ENCODE results near the gene HLF. TPM values are rescaled to one million over a fixed set of nuclear protein-coding genes. Genes with fewer than 3 reads are reported as not detected.

The HLF gene
- total and polyA plus RNA-seq, 2 of the 4 experiments (the other 2 are of a cell fraction) = 0.18 TPM; not detected in 1

GRCh38 chr17:55216888-55217287, 47.9 kb upstream of the HLF start:
- no peak overlapping the region for H3K4ac ChIP-seq (ENCODE audit: low read depth, low read length)
- no CpG with 5 or more reads among the region's 3 CpGs for WGBS, 2 experiments (ENCODE audit: extremely low coverage in 2 of 2, insufficient read length in 1 of 2)
- H4K8ac ChIP-seq (ENCODE audit: low read depth in 2 of 2, low read length in 2 of 2) = no peak overlapping the region
- no peaks in the 10 kb centered on the region; the same call in 1 of the 2 replicates for H3K27me3 ChIP-seq (ENCODE audit: control insufficient read depth, insufficient read depth, low read length)
- H3K23ac ChIP-seq (ENCODE audit: low read depth, low read length) = no peak overlapping the region
- no peaks in the 10 kb centered on the region for H3K9me3 ChIP-seq (ENCODE audit: control insufficient read depth, insufficient read depth, low read length)
- no peak overlapping the region for H2BK120ac ChIP-seq (ENCODE audit: low read depth, low read length)
- dilution Hi-C loops (cut with HindIII; ENCODE audit: low sequenced_read_pairs, unreplicated experiment) = no loop called here
- no peak overlapping the region for H3K56ac ChIP-seq (ENCODE audit: extremely low read depth, insufficient read depth, low read length)
- no peak overlapping the region for H2AK5ac ChIP-seq (ENCODE audit: low read depth, low read length)
- ATAC-seq (ENCODE audit: low read depth) (no peak), DNase-seq (no peak)
- H3K4me3 ChIP-seq (ENCODE audit: insufficient read depth, low read depth, low read length) = no peak overlapping the region
- no peak overlapping the region for H3K4me2 ChIP-seq (ENCODE audit: low read depth, low read length)
- no peaks in the 10 kb centered on the region for H3K9me1 ChIP-seq (ENCODE audit: insufficient read depth, low read length)
- H3K79me1 ChIP-seq (ENCODE audit: low read depth in 1 of 2, low read length in 2 of 2) = no peaks in the 10 kb centered on the region
- CTCF ChIA-PET = interaction anchor here (0.7 kb wide), 1 partner anchor 40 kb away, joined by 4 read pairs; no protein-coding TSS in a partner anchor
- no peak overlapping the region for H3K27ac ChIP-seq (ENCODE audit: insufficient read depth, low read length)
- H3K36me3 ChIP-seq (ENCODE audit: control insufficient read depth, insufficient read depth, low read length) = no peaks in the 10 kb centered on the region
- H3K18ac ChIP-seq (ENCODE audit: low read depth, low read length) = no peak overlapping the region
- no peak overlapping the region for H2AFZ ChIP-seq (replicated peaks; ENCODE audit: low read length, poor library complexity)
- no peak overlapping the region for H3K14ac ChIP-seq (replicated peaks; ENCODE audit: low read depth, low read length)
- no TSS peak for BruUV-seq (replicated peaks)
- intact Hi-C loops (cut with micrococcal nuclease) = no loop called here
- H3K4me1 ChIP-seq (ENCODE audit: control insufficient read depth, insufficient read depth, low read length) = no peaks in the 10 kb centered on the region
- no peaks in the 10 kb centered on the region for H4K20me1 ChIP-seq (ENCODE audit: insufficient read depth, low read length)
- H2BK20ac ChIP-seq (ENCODE audit: low read depth, low read length) = no peak overlapping the region
- POLR2A ChIA-PET (ENCODE audit: unreplicated experiment) = no interaction called here
- H4K91ac ChIP-seq (ENCODE audit: insufficient read depth, low read depth, low read length) = no peak overlapping the region
- in situ Hi-C loops (cut with MboI; ENCODE audit: low sequenced_read_pairs) = no loop called here
- no peak overlapping the region for H3K9ac ChIP-seq (ENCODE audit: low read depth, low read length)
- no peak overlapping the region for H4K5ac ChIP-seq (ENCODE audit: low read depth, low read length)
- H2BK15ac ChIP-seq (ENCODE audit: low read depth, low read length) = no peak overlapping the region
- TF ChIP-seq FOS (IDR thresholded peaks at IDR 0.05; ENCODE audit: low read depth, low read length) = no peak
- TF ChIP-seq SMC3 (IDR thresholded peaks at IDR 0.05; ENCODE audit: low read depth, low read length) = no peak
- TF ChIP-seq MXI1 (IDR thresholded peaks at IDR 0.05; ENCODE audit: borderline replicate concordance, low read depth, low read length) = no peak
- TF ChIP-seq, protein P1, sequence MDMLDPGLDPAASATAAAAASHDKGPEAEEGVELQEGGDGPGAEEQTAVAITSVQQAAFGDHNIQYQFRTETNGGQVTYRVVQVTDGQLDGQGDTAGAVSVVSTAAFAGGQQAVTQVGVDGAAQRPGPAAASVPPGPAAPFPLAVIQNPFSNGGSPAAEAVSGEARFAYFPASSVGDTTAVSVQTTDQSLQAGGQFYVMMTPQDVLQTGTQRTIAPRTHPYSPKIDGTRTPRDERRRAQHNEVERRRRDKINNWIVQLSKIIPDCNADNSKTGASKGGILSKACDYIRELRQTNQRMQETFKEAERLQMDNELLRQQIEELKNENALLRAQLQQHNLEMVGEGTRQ (IDR thresholded peaks at IDR 0.05; ENCODE audit: low read depth, low read length) = no peak
- no peak for TF ChIP-seq MAZ (IDR thresholded peaks at IDR 0.05; ENCODE audit: borderline replicate concordance, low read depth, low read length)
- TF ChIP-seq RAD21 (IDR thresholded peaks at IDR 0.05; ENCODE audit: low read length) = no peak
- TF ChIP-seq CEBPB (IDR thresholded peaks at IDR 0.05; ENCODE audit: low read depth, low read length) = no peak
- no peak for TF ChIP-seq MAFK (IDR thresholded peaks at IDR 0.05; ENCODE audit: low read depth, low read length)
- no peak for TF ChIP-seq RCOR1 (IDR thresholded peaks at IDR 0.05; ENCODE audit: insufficient replicate concordance, low read length)
- no peak for TF ChIP-seq BHLHE40 (IDR thresholded peaks at IDR 0.05; ENCODE audit: low read depth, low read length)
- TF ChIP-seq POLR2A (IDR thresholded peaks at IDR 0.05; ENCODE audit: low read depth, low read length) = no peak
- no peak for TF ChIP-seq NFE2L2 (IDR thresholded peaks at IDR 0.05; ENCODE audit: low read depth, low read length)
- no peak for TF ChIP-seq RFX5 (IDR thresholded peaks at IDR 0.05; ENCODE audit: low read depth, low read length)
- TF ChIP-seq CHD1 (IDR thresholded peaks at IDR 0.05; ENCODE audit: low read depth, low read length) = no peak
- TF ChIP-seq CTCF (conservative IDR thresholded peaks at IDR 0.05; ENCODE audit: low read depth, low read length) = no peak
- TF ChIP-seq ELK1 (IDR thresholded peaks at IDR 0.05; ENCODE audit: borderline replicate concordance, low read depth, low read length) = no peak
- H2BK5ac ChIP-seq (ENCODE audit: low read depth, low read length, poor library complexity, severe bottlenecking) = no peak overlapping the region
- no peak overlapping the region for H2AK9ac ChIP-seq (replicated peaks; ENCODE audit: low read depth, low read length, poor library complexity)

All from IMR-90 (cell line).